Trophoblast cell (in vitro differentiated cells and primary cell): Measurements from ENCODE around the gene TYK2.

Experiments
- DNase-seq, 2 donors: peaks; one replicate each; pipeline ENCODE4 v3.0.0-alpha.2; 2016
- H2AFZ ChIP-seq: 2 replicates; pipeline ENCODE4 v1.6.1; 2013; ENCODE audit warnings: low read length, moderate library complexity, mild to moderate bottlenecking; ENCODE audit not compliant: insufficient read depth, poor library complexity
- H2AK5ac ChIP-seq: 2 replicates; pipeline ENCODE4 v1.6.1; 2013; ENCODE audit warnings: mild to moderate bottlenecking, low read length
- H2BK120ac ChIP-seq: 2 replicates; pipeline ENCODE4 v1.6.1; 2013; ENCODE audit warnings: low read length, mild to moderate bottlenecking, moderate library complexity; ENCODE audit not compliant: insufficient read depth, poor library complexity
- H2BK12ac ChIP-seq: 2 replicates; pipeline ENCODE4 v1.6.1; 2013; ENCODE audit warnings: mild to moderate bottlenecking, low read length, moderate library complexity
- H2BK5ac ChIP-seq: 2 replicates; pipeline ENCODE4 v1.6.1; 2013; ENCODE audit warnings: low read length, low read depth, moderate library complexity, mild to moderate bottlenecking; ENCODE audit not compliant: poor library complexity
- H3K14ac ChIP-seq: 2 replicates; pipeline ENCODE4 v1.6.1; 2013; ENCODE audit warnings: mild to moderate bottlenecking, low read length
- H3K18ac ChIP-seq: 2 replicates; pipeline ENCODE4 v1.6.1; 2013; ENCODE audit warnings: mild to moderate bottlenecking, low read length
- H3K23ac ChIP-seq: 2 replicates; pipeline ENCODE4 v1.6.1; 2013; ENCODE audit warnings: low read length
- H3K27ac ChIP-seq: 2 replicates; pipeline ENCODE4 v1.5.1; 2013; ENCODE audit warnings: low read depth, mild to moderate bottlenecking, inconsistent platforms, low read length, moderate library complexity
- H3K27me3 ChIP-seq: 2 replicates; pipeline ENCODE4 v1.6.1; 2013; ENCODE audit warnings: inconsistent platforms, mild to moderate bottlenecking, low read length, moderate library complexity; ENCODE audit not compliant: insufficient read depth
- H3K36me3 ChIP-seq, 2 experiments: 1 replicate in 1 of 2; 2 replicates in 1 of 2; pipeline ENCODE4 v1.6.1; 2013; ENCODE audit warnings: low read length in 2 of 2, mild to moderate bottlenecking in 2 of 2, moderate library complexity in 1 of 2; ENCODE audit not compliant: insufficient read depth in 2 of 2, control insufficient read depth in 1 of 2
- H3K4ac ChIP-seq: 2 replicates; pipeline ENCODE4 v1.6.1; 2013; ENCODE audit warnings: low read depth, mild to moderate bottlenecking, low read length, moderate library complexity
- H3K4me1 ChIP-seq, 2 experiments: 1 replicate in 1 of 2; 2 replicates in 1 of 2; pipeline ENCODE4 v1.6.1; 2013; ENCODE audit warnings: low read length in 2 of 2, mild to moderate bottlenecking in 2 of 2, moderate library complexity in 1 of 2; ENCODE audit not compliant: insufficient read depth in 2 of 2, control insufficient read depth in 1 of 2
- H3K4me2 ChIP-seq: 2 replicates; pipeline ENCODE4 v1.6.1; 2013; ENCODE audit warnings: inconsistent platforms, mild to moderate bottlenecking, low read length, moderate library complexity
- H3K4me3 ChIP-seq: 2 replicates; pipeline ENCODE4 v1.5.1; 2013; ENCODE audit warnings: mild to moderate bottlenecking, low read depth, low read length, inconsistent platforms
- H3K79me1 ChIP-seq: one replicate; pipeline ENCODE4 v1.6.1; 2013; ENCODE audit warnings: low read length
- H3K79me2 ChIP-seq: 2 replicates; pipeline ENCODE4 v1.6.1; 2013; ENCODE audit warnings: low read length, mild to moderate bottlenecking; ENCODE audit not compliant: control insufficient read depth, insufficient read depth, poor library complexity
- H3K9ac ChIP-seq: 2 replicates; pipeline ENCODE4 v1.6.1; 2013; ENCODE audit warnings: mild to moderate bottlenecking, low read length
- H3K9me3 ChIP-seq: 2 replicates; pipeline ENCODE4 v1.6.1; 2013; ENCODE audit warnings: low read depth, mild to moderate bottlenecking, control low read depth, inconsistent platforms, low read length; ENCODE audit not compliant: insufficient read depth
- H4K12ac ChIP-seq: 2 replicates; pipeline ENCODE4 v1.6.1; 2013; ENCODE audit warnings: low read depth, mild to moderate bottlenecking, low read length, moderate library complexity
- H4K8ac ChIP-seq: 2 replicates; pipeline ENCODE4 v1.6.1; 2013; ENCODE audit warnings: low read depth, mild to moderate bottlenecking, low read length, moderate library complexity
- H4K91ac ChIP-seq: one replicate; pipeline ENCODE4 v1.6.1; 2013; ENCODE audit warnings: low read depth, mild to moderate bottlenecking, low read length, moderate library complexity
- WGBS: extraction: QIAGEN DNeasy Blood & Tissue Kit; methylation state at CpG from one replicate; pipeline ENCODE4 v1.1.7; 2013; ENCODE audit warnings: missing lambda C conversion rate; ENCODE audit not compliant: insufficient read length, insufficient coverage; ENCODE audit errors: extremely low coverage; 5-methylcytosine and 5-hydroxymethylcytosine counted together

Gene TYK2

DNA sequence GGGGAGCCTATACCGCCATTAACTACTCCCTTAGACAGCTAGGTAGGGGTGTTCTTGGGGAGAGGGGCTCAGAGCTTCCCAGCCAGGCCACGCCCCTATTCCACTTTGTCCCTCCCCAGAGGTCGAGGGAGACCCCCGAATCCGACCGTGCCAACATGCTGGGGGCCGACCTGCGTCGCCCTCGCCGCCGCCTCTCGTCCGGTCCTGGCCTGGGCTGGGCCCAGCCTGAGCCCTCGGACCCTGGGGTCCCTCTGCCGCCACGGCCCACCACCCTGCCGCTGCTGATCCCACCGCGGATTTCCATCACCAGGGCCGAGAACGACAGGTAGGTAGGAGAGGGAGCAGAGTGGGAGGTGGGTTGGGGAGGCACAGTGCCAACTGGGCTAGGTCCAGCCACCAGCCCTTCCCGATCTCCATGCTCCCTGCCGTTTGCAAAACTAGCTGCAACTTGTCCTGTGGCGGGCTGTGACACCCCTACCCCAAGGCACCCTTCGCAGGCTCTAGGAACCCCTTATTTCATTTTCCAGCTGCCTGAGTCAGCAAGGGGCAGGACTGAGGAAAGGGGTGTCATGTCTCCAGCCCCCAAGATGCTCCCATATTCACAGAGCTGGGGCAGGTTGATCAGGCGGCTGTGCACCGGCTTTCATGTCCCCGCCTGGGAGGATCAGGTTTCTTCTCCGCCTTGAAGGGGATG, 37.3 kb upstream of the TYK2 start:
- Histone ChIP-seq H3K4me3 (peak overlapping the region; percentile 25), H3K23ac (no peak overlapping the region), H4K91ac (no peak overlapping the region), H3K79me2 (no peaks in the 10 kb centered on the region), H2BK120ac (no peak overlapping the region), H2AK5ac (no peak overlapping the region), H2AFZ (no peak overlapping the region), H3K4me1 (peaks cover 3 to 17% of the 10 kb centered on the region in 2 experiments), H3K36me3 (no peaks in the 10 kb centered on the region), H3K9me3 (peaks cover 12% of the 10 kb centered on the region), H3K18ac (no peak overlapping the region), H3K14ac (no peak overlapping the region), H4K12ac (no peak overlapping the region), H3K27me3 (peaks cover 56% of the 10 kb centered on the region), H3K4ac (no peak overlapping the region), H2BK12ac (no peak overlapping the region), H3K27ac (no peak overlapping the region), H4K8ac (no peak overlapping the region), H2BK5ac (no peak overlapping the region), H3K4me2 (no peak overlapping the region), H3K9ac (no peak overlapping the region), H3K79me1 (peaks cover 3% of the 10 kb centered on the region)
- DNase-seq = no peak
- WGBS = no CpG with 5 or more reads among the region's 30 CpGs

DNA sequence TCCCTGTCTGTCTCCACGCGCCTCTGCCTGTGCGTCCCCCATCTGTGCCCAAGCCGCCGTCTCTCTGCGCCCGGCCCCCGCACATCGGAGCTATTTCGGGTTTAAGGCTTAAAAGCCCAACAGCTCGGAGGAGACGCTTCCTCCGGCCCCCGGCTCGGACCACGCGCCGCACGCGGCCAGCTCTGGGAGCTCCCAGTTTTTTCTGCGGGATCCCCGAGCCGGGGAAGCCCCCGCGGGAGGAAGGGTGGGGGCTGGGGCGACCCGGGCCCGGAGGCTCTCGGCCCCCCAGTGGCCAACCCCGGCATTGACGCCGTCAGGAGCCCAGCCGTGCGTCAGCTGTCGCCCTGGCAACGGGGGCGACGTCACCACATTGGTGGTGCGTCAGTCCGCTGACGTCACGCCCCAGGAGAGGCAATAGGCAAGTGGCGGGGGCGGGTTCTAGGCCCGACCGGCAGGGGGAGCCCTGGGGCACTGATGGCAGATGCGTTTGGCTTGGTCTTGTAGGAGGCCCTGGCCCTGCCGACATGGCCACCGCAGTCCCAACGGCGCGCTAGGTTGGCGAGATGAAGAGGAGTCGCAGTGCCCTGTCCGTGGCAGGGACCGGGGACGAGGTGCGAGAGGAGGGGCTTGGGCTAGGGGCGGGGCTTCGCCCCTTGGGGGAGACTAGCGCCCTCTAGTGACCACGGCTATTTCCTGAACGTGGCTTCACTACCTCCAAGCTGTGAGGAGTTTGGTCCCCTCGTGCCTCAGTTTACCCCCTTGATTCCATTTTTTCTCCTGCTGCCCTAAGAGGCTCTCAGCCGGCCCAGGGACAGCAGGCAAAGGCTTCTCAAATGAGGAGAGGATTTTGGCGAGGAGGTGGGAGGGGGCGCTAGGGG, 36.2 kb upstream of the TYK2 start:
- peak overlapping the region; percentile 59 for H4K8ac ChIP-seq
- no peak overlapping the region for H2AK5ac ChIP-seq
- no peak overlapping the region for H3K27ac ChIP-seq
- no peak overlapping the region for H3K23ac ChIP-seq
- H3K9ac ChIP-seq = no peak overlapping the region
- H2BK5ac ChIP-seq = no peak overlapping the region
- H3K18ac ChIP-seq = peak overlapping the region; percentile 14
- H3K79me2 ChIP-seq = no peaks in the 10 kb centered on the region
- H3K4me1 ChIP-seq = peaks cover 3 to 17% of the 10 kb centered on the region in 2 experiments
- H2AFZ ChIP-seq = peak overlapping the region; percentile 87
- peak; percentile 95 to 98 for DNase-seq
- no peak overlapping the region for H2BK12ac ChIP-seq
- no CpG with 5 or more reads among the region's 67 CpGs for WGBS
- H3K79me1 ChIP-seq = peaks cover 3% of the 10 kb centered on the region
- H3K4ac ChIP-seq = no peak overlapping the region
- H3K4me3 ChIP-seq = peak overlapping the region; percentile 16
- H3K36me3 ChIP-seq = no peaks in the 10 kb centered on the region
- no peak overlapping the region for H4K91ac ChIP-seq
- peak overlapping the region; percentile 62 for H3K4me2 ChIP-seq
- H3K27me3 ChIP-seq = peaks cover 48% of the 10 kb centered on the region
- no peak overlapping the region for H2BK120ac ChIP-seq
- H3K14ac ChIP-seq = no peak overlapping the region
- peak overlapping the region; percentile 45 for H4K12ac ChIP-seq
- H3K9me3 ChIP-seq = peaks cover 12% of the 10 kb centered on the region

DNA sequence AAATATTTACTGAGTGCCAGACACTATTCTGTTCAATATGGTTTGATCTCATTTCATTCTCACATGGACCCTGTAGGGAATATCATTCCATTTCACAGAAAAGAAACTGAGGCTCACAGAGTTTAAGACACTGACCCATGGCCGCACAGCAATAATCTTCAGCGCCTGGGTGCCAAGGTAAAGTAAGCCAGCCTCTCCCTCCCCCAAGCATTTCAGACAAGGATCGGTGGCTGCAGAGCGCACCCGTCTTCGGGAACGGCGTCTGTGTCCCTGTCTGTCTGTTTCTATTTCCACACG, 35.7 kb upstream of the TYK2 start:
- no CpG with 5 or more reads among the region's 9 CpGs for WGBS

DNA sequence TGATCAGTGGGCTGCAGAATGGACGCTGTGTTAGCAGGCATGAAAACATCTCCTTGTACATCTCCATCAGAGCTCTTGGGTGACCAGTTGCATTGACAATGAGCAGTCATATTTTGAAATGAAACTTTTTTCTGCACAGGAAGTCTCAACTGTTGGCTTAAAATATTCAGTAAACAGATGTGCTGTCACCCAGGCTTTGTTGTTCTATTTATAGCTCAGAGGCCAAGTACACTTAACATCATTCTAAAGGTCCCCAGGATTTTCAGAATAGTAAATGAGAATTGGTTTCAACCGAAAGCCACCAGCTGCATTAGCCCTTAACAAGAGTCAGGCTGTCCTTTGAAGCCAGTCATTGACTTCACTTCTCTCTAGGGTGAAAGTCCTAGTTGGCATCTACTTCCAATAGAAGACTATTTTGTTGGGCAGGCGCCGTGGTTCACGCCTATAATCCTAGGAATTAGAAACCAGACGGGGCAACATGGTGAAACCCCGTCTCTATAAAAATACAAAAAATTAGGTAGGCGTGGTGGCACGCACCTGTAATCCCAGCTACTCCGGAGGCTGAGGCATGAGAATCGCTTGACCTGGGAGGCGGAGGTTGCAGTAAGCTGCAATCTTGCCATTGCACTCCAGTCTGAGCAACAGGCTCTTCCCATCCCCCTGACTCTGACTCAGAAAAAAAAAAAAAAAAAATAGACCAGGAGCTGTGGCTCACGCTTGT, 32.0 kb upstream of the TYK2 start:
- H3K79me2 ChIP-seq = no peaks in the 10 kb centered on the region
- no peak overlapping the region for H2BK120ac ChIP-seq
- no peak overlapping the region for H2AK5ac ChIP-seq
- no peaks in the 10 kb centered on the region for H3K36me3 ChIP-seq
- H3K4me3 ChIP-seq = no peak overlapping the region
- no peak for DNase-seq
- H3K9ac ChIP-seq = no peak overlapping the region
- H3K23ac ChIP-seq = no peak overlapping the region
- H3K4ac ChIP-seq = no peak overlapping the region
- H4K12ac ChIP-seq = no peak overlapping the region
- H4K91ac ChIP-seq = no peak overlapping the region
- peaks cover 3 to 6% of the 10 kb centered on the region in 2 experiments for H3K4me1 ChIP-seq
- peaks cover 8% of the 10 kb centered on the region for H3K27me3 ChIP-seq
- H2BK5ac ChIP-seq = no peak overlapping the region
- no CpG with 5 or more reads among the region's 13 CpGs for WGBS
- no peak overlapping the region for H2BK12ac ChIP-seq
- H3K27ac ChIP-seq = no peak overlapping the region
- no peak overlapping the region for H2AFZ ChIP-seq
- peaks cover 7% of the 10 kb centered on the region for H3K9me3 ChIP-seq
- H3K79me1 ChIP-seq = peaks cover 3% of the 10 kb centered on the region
- H3K14ac ChIP-seq = no peak overlapping the region
- no peak overlapping the region for H3K4me2 ChIP-seq
- no peak overlapping the region for H3K18ac ChIP-seq
- H4K8ac ChIP-seq = no peak overlapping the region

More for the DNA sequence above, 35.7 kb upstream of the TYK2 start:
- no peak for DNase-seq
- H3K4ac ChIP-seq = no peak overlapping the region
- H3K27me3 ChIP-seq = peaks cover 42% of the 10 kb centered on the region
- H2BK12ac ChIP-seq = no peak overlapping the region
- H3K9me3 ChIP-seq = peaks cover 12% of the 10 kb centered on the region
- peaks cover 3 to 16% of the 10 kb centered on the region in 2 experiments for H3K4me1 ChIP-seq
- H4K12ac ChIP-seq = no peak overlapping the region
- peak overlapping the region; percentile 16 for H3K4me3 ChIP-seq
- H3K23ac ChIP-seq = no peak overlapping the region
- no peaks in the 10 kb centered on the region for H3K36me3 ChIP-seq
- H4K91ac ChIP-seq = no peak overlapping the region
- H4K8ac ChIP-seq = peak overlapping the region; percentile 59
- H3K14ac ChIP-seq = no peak overlapping the region
- peaks cover 3% of the 10 kb centered on the region for H3K79me1 ChIP-seq
- peak overlapping the region; percentile 87 for H2AFZ ChIP-seq
- H3K18ac ChIP-seq = peak overlapping the region; percentile 14
- H3K4me2 ChIP-seq = peak overlapping the region; percentile 62
- H3K27ac ChIP-seq = no peak overlapping the region
- no peaks in the 10 kb centered on the region for H3K79me2 ChIP-seq
- H3K9ac ChIP-seq = no peak overlapping the region
- H2AK5ac ChIP-seq = no peak overlapping the region
- H2BK5ac ChIP-seq = no peak overlapping the region
- no peak overlapping the region for H2BK120ac ChIP-seq
